A549 (cell line): ENCODE data around the gene MBNL1. TPM values are rescaled to one million over a fixed set of nuclear protein-coding genes. Genes with fewer than 3 reads are reported as not detected.

Experiments used
- ATAC-seq, 2 experiments: fragments of 200-7000 bp in 1 of 2; fragments of >200 bp in 1 of 2; cut with Nextera tagmentation in 1 of 2; cut with Tn5 transposase in 1 of 2; 3 replicates each; pipeline versions ENCODE4 v1.8.0 to v1.9.1; 2018 to 2020; ENCODE audit warnings: mild to moderate bottlenecking in 1 of 2, moderate library complexity in 1 of 2
- CTCF ChIA-PET: fragments of 300-600 bp; sonication (Branson Sonifier 250); formaldehyde crosslinking; extraction: SDS; loops from one replicate; lab custom pipeline; 2021; ENCODE audit warnings: antibody characterized with exemption, inconsistent platforms; lab: Yijun Ruan, JAX
- POLR2A ChIA-PET: fragments of 350-600 bp; formaldehyde crosslinking; extraction: SDS; loops from one replicate; lab custom pipeline; 2021; ENCODE audit warnings: antibody characterized with exemption, inconsistent platforms; lab: Yijun Ruan, JAX
- DNase-seq, 2 experiments: peaks; one replicate each; pipeline versions ENCODE4 v3.0.0 to v3.0.0-alpha.2; 2011 to 2016; ENCODE audit warnings: low read depth in 1 of 2, low spot score in 1 of 2
- FAIRE-seq: peaks from 2 replicates; lab custom pipeline; 2011; peaks lifted over from hg19 to GRCh38; lab: Jason Lieb, UNC
- H3K27ac ChIP-seq, 2 experiments: fragments of >200 bp; sonication (Bioruptor Twin); formaldehyde crosslinking; 3 replicates each; pipeline ENCODE4 v1.5.1; 2016 to 2017
- H3K4me1 ChIP-seq: fragments of >200 bp; sonication (Bioruptor Twin); formaldehyde crosslinking; 3 replicates; pipeline ENCODE4 v1.6.1; 2016
- H3K4me2 ChIP-seq: fragments of >200 bp; sonication (Bioruptor Twin); formaldehyde crosslinking; 3 replicates; pipeline ENCODE4 v1.6.1; 2016
- H3K4me3 ChIP-seq: fragments of >200 bp; sonication (Bioruptor Twin); formaldehyde crosslinking; 3 replicates; pipeline ENCODE4 v1.5.1; 2016
- H3K9me3 ChIP-seq: fragments of >200 bp; sonication (Bioruptor Twin); formaldehyde crosslinking; 3 replicates; pipeline ENCODE4 v1.6.1; 2016
- BHLHE40 ChIP-seq: IDR thresholded peaks from 2 replicates; pipeline ENCODE4 v1.6.1; 2012; ENCODE audit warnings: low read depth, low read length, inconsistent platforms
- CBX2 ChIP-seq: fragments of 200-600 bp; sonication (generic); IDR thresholded peaks from 2 replicates; pipeline ENCODE4 v1.6.1; 2016; ENCODE audit warnings: low read depth, mild to moderate bottlenecking, borderline replicate concordance
- CBX8 ChIP-seq: fragments of 200-600 bp; sonication (generic); IDR thresholded peaks from 2 replicates; pipeline ENCODE4 v1.6.1; 2016
- EHF ChIP-seq: fragments of 250-450 bp; sonication (Bioruptor Pico); IDR thresholded peaks from 2 replicates; pipeline ENCODE4 v1.5.0; 2020; ENCODE audit warnings: mild to moderate bottlenecking
- FOXS1 ChIP-seq: fragments of 250-450 bp; sonication (Bioruptor Pico); IDR thresholded peaks from 2 replicates; pipeline ENCODE4 v1.5.0; 2020; ENCODE audit warnings: mild to moderate bottlenecking, moderate library complexity
- HEYL ChIP-seq: fragments of 250-450 bp; sonication (Bioruptor Pico); IDR thresholded peaks from 2 replicates; pipeline ENCODE4 v1.8.0; 2021; ENCODE audit warnings: mild to moderate bottlenecking, moderate library complexity
- HMGXB4 ChIP-seq: fragments of 250-450 bp; sonication (Bioruptor Pico); IDR thresholded peaks from 2 replicates; pipeline ENCODE4 v1.5.0; 2021; ENCODE audit warnings: mild to moderate bottlenecking, moderate library complexity, borderline replicate concordance
- HOXB13 ChIP-seq: fragments of 250-450 bp; sonication (Bioruptor Pico); IDR thresholded peaks from 2 replicates; pipeline ENCODE4 v1.5.0; 2020; ENCODE audit warnings: low read depth, mild to moderate bottlenecking, moderate library complexity
- MAX ChIP-seq: IDR thresholded peaks from 2 replicates; pipeline ENCODE4 v1.6.1; 2012
- MYC ChIP-seq: IDR thresholded peaks from 2 replicates; pipeline ENCODE4 v1.6.1; 2012; ENCODE audit warnings: mild to moderate bottlenecking, inconsistent platforms, low read length, improper control_type of control experiment, borderline replicate concordance
- NPAS2 ChIP-seq: fragments of 250-450 bp; sonication (Bioruptor Pico); IDR thresholded peaks from 2 replicates; pipeline ENCODE4 v1.8.0; 2022; ENCODE audit warnings: mild to moderate bottlenecking, moderate library complexity, borderline replicate concordance
- NR3C1 ChIP-seq: fragments of >200 bp; sonication (Bioruptor Twin); formaldehyde crosslinking; IDR thresholded peaks from 3 replicates; pipeline ENCODE4 v1.6.1; 2017
- PBX3 ChIP-seq: IDR thresholded peaks from 2 replicates; pipeline ENCODE4 v1.6.1; 2012
- POLR2A ChIP-seq: IDR thresholded peaks from 2 replicates; pipeline ENCODE4 v1.6.1; 2012; ENCODE audit warnings: mild to moderate bottlenecking, low read length
- RAD21 ChIP-seq, 2 experiments: fragments of >200 bp in 1 of 2; sonication (Bioruptor Twin) in 1 of 2; formaldehyde crosslinking in 1 of 2; IDR thresholded peaks in 1 of 2; conservative IDR thresholded peaks in 1 of 2; 2 replicates in 1 of 2; 3 replicates in 1 of 2; pipeline ENCODE4 v1.6.1; 2012 to 2018; ENCODE audit warnings: inconsistent platforms in 1 of 2
- RARB ChIP-seq: fragments of 250-450 bp; sonication (Bioruptor Pico); IDR thresholded peaks from 2 replicates; pipeline ENCODE4 v1.8.0; 2021; ENCODE audit warnings: mild to moderate bottlenecking, moderate library complexity
- RCOR1 ChIP-seq: fragments of 150-350 bp; IDR thresholded peaks from 2 replicates; pipeline ENCODE4 v1.6.1; 2014; ENCODE audit warnings: antibody characterized with exemption, low read length, low read depth
- RFX5 ChIP-seq: fragments of 450-650 bp; IDR thresholded peaks from 2 replicates; pipeline ENCODE4 v1.7.1; 2014; ENCODE audit warnings: antibody characterized with exemption, mild to moderate bottlenecking, moderate library complexity
- RNF2 ChIP-seq: fragments of 200-600 bp; sonication (generic); IDR thresholded peaks from 2 replicates; pipeline ENCODE4 v1.6.1; 2016; ENCODE audit warnings: low read depth, mild to moderate bottlenecking, antibody characterized with exemption, moderate library complexity, borderline replicate concordance
- SREBF2 ChIP-seq: fragments of 450-650 bp; IDR thresholded peaks from 2 replicates; pipeline ENCODE4 v1.6.1; 2014; ENCODE audit warnings: mild to moderate bottlenecking, moderate library complexity
- TFCP2L1 ChIP-seq: fragments of 250-450 bp; sonication (Bioruptor Pico); IDR thresholded peaks from 2 replicates; pipeline ENCODE4 v1.5.0; 2021; ENCODE audit warnings: mild to moderate bottlenecking
- TP53 ChIP-seq: fragments of 250-450 bp; sonication (Bioruptor Pico); IDR thresholded peaks from 2 replicates; pipeline ENCODE4 v1.5.0; 2021; ENCODE audit warnings: mild to moderate bottlenecking, moderate library complexity
- ZFP36 ChIP-seq: fragments of 450-650 bp; IDR thresholded peaks from 2 replicates; pipeline ENCODE4 v1.6.1; 2014; ENCODE audit warnings: borderline replicate concordance; ENCODE audit not compliant: partially characterized antibody
- ZSCAN20 ChIP-seq: fragments of 250-450 bp; sonication (Bioruptor Pico); IDR thresholded peaks from 2 replicates; pipeline ENCODE4 v1.8.0; 2022; ENCODE audit warnings: mild to moderate bottlenecking, moderate library complexity
- WGBS: methylation state at CpG from one replicate; pipeline ENCODE4 v1.1.6; 2017; ENCODE audit errors: missing lambda C conversion rate; 5-methylcytosine and 5-hydroxymethylcytosine counted together
- polyA plus RNA-seq, 4 experiments: library from polyadenylated mRNA; depleted of rRNA in 3 of 4; stranded (reverse); fragments of >200 nt; fragmentation: RNase III in 1 of 4; extraction: RNeasy Plus Mini Kit Qiagen cat#74134 plus additional on column Dnase treatment in 1 of 4; gene quantifications; 2 replicates in 3 of 4; 3 replicates in 1 of 4; pipeline ENCODE4 v1.2.3, GENCODE V29; 2011 to 2017
- TF ChIP-seq, protein P1 (sequence below): fragments of 150-350 bp; IDR thresholded peaks from 2 replicates; pipeline ENCODE4 v1.6.1; 2014; ENCODE audit warnings: low read depth, mild to moderate bottlenecking, low read length

The MBNL1 gene
- polyA plus RNA-seq, 2 of the 4 experiments (the other 2 are of a cell fraction), result 60.5 to 92.5 TPM

DNA sequence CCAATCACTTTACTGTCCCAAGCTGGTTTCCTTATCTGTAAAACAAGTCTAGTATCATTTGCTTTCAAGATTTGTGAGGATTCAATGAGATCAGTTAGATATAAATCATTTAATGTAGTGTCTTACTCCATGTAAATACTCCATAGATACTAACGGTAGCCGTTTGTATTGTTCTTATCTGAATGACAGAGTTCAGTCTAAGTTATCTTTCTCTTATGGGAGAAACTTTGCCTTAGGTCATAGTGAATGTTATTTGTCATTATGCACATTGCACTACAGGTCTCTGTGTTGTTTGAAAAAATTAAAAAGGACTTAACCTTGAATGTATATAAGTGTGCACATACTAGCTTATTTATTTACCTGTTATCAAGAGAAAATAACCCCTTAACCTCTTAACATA lies 44.7 kb downstream of the MBNL1 start:
- WGBS, result 71% methylated on average over 2 of the region's 2 CpGs
- H3K27ac ChIP-seq, result no peak overlapping the region
- H3K4me3 ChIP-seq, result no peak overlapping the region
- ChIA-PET POLR2A (no interaction called here), CTCF (no interaction called here)
- FAIRE-seq, result no peak
- DNase-seq, result no peak
- H3K4me1 ChIP-seq, result peaks cover 53% of the 10 kb centered on the region
- TF ChIP-seq RNF2 (no peak), CBX2 (no peak), MAX (no peak), TFCP2L1 (CRISPR knock-in tag) (no peak), HOXB13 (CRISPR knock-in tag) (no peak), FOXS1 (CRISPR knock-in tag) (no peak), NPAS2 (no peak), CBX8 (no peak), ZSCAN20 (CRISPR knock-in tag) (no peak), SREBF2 (no peak), MYC (no peak), RAD21 (conservative IDR thresholded peaks at IDR 0.05 in 1 of 2, IDR thresholded peaks at IDR 0.05 in 1 of 2) (no peak), NR3C1 (no peak), RCOR1 (no peak), EHF (CRISPR knock-in tag) (no peak), HEYL (CRISPR knock-in tag) (no peak)
- H3K4me2 ChIP-seq, result no peak overlapping the region
- no peak for ATAC-seq
- H3K9me3 ChIP-seq, result no peaks in the 10 kb centered on the region

- CTCF ChIA-PET, result no interaction called here
Measured at GRCh38 chr3:152313914-152314313, 45.2 kb downstream of the MBNL1 start.

More at GRCh38 chr3:152313914-152314313, 45.2 kb downstream of the MBNL1 start:
- no peak for ATAC-seq
- H3K9me3 ChIP-seq, result no peaks in the 10 kb centered on the region
- H3K4me3 ChIP-seq, result no peak overlapping the region
- H3K4me1 ChIP-seq, result peaks cover 53% of the 10 kb centered on the region
- DNase-seq, result no peak
- FAIRE-seq, result peak; percentile 56
- POLR2A ChIA-PET, result no interaction called here
- H3K4me2 ChIP-seq, result no peak overlapping the region
- H3K27ac ChIP-seq, result no peak overlapping the region
- TF ChIP-seq RARB (CRISPR knock-in tag) (no peak), PBX3 (no peak), NR3C1 (no peak), TP53 (CRISPR knock-in tag) (no peak), RCOR1 (no peak), CBX8 (no peak), ZFP36 (no peak), POLR2A (no peak), HMGXB4 (CRISPR knock-in tag) (no peak), RFX5 (no peak), BHLHE40 (no peak)
- TF ChIP-seq, protein P1, sequence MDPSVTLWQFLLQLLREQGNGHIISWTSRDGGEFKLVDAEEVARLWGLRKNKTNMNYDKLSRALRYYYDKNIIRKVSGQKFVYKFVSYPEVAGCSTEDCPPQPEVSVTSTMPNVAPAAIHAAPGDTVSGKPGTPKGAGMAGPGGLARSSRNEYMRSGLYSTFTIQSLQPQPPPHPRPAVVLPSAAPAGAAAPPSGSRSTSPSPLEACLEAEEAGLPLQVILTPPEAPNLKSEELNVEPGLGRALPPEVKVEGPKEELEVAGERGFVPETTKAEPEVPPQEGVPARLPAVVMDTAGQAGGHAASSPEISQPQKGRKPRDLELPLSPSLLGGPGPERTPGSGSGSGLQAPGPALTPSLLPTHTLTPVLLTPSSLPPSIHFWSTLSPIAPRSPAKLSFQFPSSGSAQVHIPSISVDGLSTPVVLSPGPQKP, result no peak
